HG02885 (cell line): ENCODE results near the gene ITFG2.
"Not testable (repeated sequence)": the region's sequence is repeated elsewhere in the genome, so short reads cannot be mapped to it uniquely, and the experiment has no call there.

Experiments
- ATAC-seq: cut with Tn5 transposase; IDR thresholded peaks from one replicate; pipeline ENCODE4 v1.9.1; 2021; ENCODE audit warnings: mild to moderate bottlenecking; ENCODE audit not compliant: unreplicated experiment, poor library complexity

The ITFG2 gene

DNA sequence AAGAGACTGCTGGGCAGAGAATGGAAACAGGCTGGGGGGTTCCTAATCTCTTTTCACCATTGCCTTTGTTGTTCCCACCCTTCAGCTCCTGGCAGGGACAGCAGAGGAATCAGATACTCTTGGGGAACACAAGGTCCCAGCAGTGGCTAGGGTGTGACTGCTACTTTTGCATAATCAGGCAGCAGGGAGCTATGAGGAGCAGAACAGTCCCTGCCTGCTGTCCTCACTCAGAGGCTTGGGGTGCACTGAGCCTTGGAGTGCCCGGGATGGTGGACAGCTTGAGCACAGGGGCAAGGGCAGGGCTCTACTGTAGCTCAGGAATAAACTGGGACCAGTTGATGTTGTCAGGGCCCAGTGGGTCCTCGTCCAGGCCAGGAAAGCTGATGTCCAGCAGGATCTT is 45.9 kb downstream of the ITFG2 start:
- ATAC-seq = no peak

- no peak for ATAC-seq
Measured at GRCh38 chr12:2858944-2859421, 46.5 kb downstream of the ITFG2 start.

DNA sequence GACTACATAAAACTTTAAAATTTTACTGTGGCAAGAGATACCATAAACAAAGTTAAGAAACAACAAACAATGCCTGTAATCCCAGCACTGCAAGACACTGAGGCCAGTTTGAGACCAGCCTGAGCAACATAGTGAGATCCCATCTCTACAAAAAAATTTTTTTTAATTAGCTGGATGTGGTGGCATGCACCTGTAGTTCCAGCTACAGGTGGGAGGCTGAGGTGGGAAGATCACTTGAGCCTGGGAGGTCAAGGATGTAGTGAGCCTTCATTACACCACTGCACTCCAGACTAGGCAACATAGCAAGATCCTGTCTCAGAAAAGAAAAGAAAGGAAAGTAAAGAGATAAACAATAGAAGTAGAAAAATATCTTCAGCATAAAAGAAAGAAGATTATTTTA is 47.7 kb downstream of the ITFG2 start:
- no peak for ATAC-seq

DNA sequence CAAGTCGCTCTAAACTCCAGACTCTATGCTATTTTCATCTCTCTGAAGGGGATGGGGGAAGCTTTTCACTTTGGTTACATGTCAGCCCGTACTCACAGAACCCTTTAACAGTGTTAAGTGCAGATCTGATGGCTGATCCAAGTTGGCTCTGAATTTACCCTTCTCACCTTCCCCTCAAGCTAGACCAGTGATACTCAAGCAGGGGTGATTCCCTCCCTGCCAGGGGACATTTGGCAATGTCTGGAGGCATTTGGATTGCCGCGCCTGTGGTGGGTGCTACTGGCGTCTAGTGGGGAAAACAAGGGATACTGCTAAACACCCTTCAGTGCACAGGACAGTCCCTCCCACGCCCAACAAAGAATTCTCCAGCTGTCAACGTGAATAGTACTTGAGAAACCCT is 50.4 kb downstream of the ITFG2 start:
- ATAC-seq = no peak

DNA sequence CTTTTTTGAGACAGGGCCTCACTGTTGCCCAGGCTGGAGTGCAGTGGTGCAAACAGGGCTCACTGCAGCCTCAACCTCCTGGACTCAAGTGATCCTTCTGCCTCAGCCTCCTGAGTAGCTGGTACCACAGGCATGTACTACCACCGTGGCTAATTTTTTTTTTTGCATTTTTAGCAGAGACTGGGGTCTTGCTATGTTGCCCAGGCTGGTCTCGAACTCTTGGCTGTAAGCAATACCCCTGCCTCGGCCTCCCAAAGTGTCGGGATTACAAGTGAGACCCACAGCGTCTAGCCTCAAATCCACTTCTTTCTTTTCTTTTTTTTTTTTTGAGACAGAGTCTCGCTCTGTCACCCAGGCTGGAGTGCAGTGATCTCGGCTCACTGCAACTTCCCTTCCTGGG is 50.9 kb downstream of the ITFG2 start:
- not testable (repeated sequence) for ATAC-seq

GRCh38 chr12:2864198-2864597 is 51.7 kb downstream of the ITFG2 start:
- no peak for ATAC-seq

- ATAC-seq = not testable (repeated sequence)
Measured at GRCh38 chr12:2868986-2869632, 56.6 kb downstream of the ITFG2 start.
